Esophagus muscularis mucosa (tissue), 3 donors: ENCODE measurements around the gene RNF157.
A peak's percentile ranks its signal among the peaks of the same experiment; 100 is the strongest.

Experiments
- CTCF ChIP-seq, 3 experiments: fragments of 200-600 bp in 2 of 3; fragments of 450-650 bp in 1 of 3; sonication (generic) in 2 of 3; IDR thresholded peaks; one replicate each; pipeline ENCODE4 v1.5.1; 2017 to 2019; ENCODE audit warnings: antibody characterized with exemption in 3 of 3, mild to moderate bottlenecking in 2 of 3, moderate library complexity in 1 of 3
- POLR2A ChIP-seq: fragments of 450-650 bp; IDR thresholded peaks from one replicate; pipeline ENCODE4 v1.6.1; 2017; ENCODE audit warnings: antibody characterized with exemption, moderate library complexity, mild to moderate bottlenecking, low read depth
- POLR2AphosphoS5 ChIP-seq, 2 donors: sonication (generic); formaldehyde crosslinking; IDR thresholded peaks; one replicate each; pipeline ENCODE4 v1.6.1; 2017; ENCODE audit warnings: antibody characterized with exemption in 2 of 2

DNA sequence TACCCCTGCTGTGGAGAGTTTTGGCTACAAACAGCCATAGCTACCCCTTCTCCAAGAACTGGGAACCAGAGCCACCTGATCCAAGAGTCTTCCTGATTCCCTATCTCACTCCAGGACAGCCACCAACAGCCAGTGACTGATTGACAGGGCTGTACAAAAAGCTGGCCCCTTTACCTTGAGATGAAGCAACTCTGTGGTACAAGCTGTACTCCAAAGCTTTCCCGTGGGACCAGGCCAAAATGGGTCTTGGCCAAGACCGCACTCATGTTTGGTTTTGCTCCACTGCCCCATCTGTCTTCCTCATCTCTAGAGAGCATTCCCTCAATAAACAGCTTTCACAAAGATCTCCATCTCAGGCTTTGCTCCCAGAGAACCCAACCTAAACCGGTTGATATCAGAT is 43.6 kb downstream of the RNF157 start:
- TF ChIP-seq CTCF (IDR thresholded peaks at IDR 0.05) (no peak), POLR2AphosphoS5 (IDR thresholded peaks at IDR 0.05) (peak; percentile 84 to 85), POLR2A (no peak)
